ENCODE results near the gene GNAL.

The GNAL gene

DNA sequence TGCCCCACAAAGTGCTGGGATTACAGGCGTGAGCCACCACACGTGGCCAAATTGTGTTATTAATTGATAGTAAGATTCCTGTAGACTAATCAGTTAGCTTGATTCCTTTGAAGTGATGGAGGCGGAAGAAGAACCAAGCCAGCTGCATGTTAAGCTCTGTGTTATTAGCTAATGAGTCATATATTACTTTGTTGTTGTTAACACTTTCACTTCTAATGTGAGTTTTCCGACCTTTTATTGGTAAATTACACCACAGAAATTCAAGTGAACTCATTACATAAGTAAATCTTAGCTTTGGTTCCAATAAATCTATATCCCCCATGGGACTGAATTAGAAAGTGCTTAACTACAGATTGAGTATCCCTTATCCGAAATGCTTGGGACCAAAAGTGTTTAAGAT lies 182.4 kb downstream of the GNAL start:
- Mint-ChIP-seq H3K36me3 (ENCODE audit: low read depth) (no peaks in the 10 kb centered on the region), H3K9me3 (no peaks in the 10 kb centered on the region), H3K27ac (no peak overlapping the region), H3K27me3 (ENCODE audit: low read depth) (peaks cover 2% of the 10 kb centered on the region), H3K4me1 (ENCODE audit: low read depth) (no peaks in the 10 kb centered on the region), H3K4me3 (no peak overlapping the region)
- DNase-seq (ENCODE audit: low spot score): no peak

- Mint-ChIP-seq H3K27ac (no peak overlapping the region), H3K27me3 (ENCODE audit: low read depth) (peaks cover 2% of the 10 kb centered on the region), H3K4me1 (ENCODE audit: low read depth) (no peaks in the 10 kb centered on the region), H3K4me3 (no peak overlapping the region), H3K36me3 (ENCODE audit: low read depth) (no peaks in the 10 kb centered on the region), H3K9me3 (no peaks in the 10 kb centered on the region)
- DNase-seq (ENCODE audit: low spot score): no peak
Observed at GRCh38 chr18:11872479-11873136, 183.5 kb downstream of the GNAL start.

DNA sequence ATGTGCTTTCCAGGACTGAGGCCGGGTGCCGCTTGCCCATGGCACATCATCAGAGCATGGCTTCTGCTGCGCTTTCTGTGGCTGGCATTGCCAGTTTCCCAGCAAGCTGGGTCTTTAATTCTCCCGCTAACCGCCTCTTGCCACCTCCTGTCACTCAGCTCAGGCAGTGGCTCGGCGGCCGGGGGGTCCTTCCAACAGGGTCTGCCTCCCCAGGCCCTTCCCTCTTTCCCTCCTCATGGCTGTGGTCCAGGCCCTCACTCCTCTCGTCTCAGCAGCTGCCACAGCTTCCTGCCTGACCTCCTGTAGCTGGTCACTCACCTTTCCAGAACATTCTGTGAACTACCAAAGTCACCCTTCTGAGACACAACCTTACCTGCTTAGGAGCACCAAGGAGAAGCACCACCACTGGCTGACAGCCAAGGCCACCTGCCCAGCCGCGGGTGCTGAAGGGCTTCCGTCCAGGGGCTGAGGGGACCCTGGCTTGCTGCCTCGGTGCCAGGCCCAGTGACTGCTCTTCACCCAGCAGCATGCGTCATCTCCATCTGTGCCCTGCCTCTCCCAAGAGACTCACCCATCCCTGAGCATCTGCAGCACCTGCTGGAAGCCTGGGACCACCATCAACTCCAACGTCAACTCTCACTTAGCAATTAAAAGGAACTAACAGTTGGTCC lies 184.7 kb downstream of the GNAL start:
- Mint-ChIP-seq H3K27ac (no peak overlapping the region), H3K4me3 (no peak overlapping the region), H3K27me3 (ENCODE audit: low read depth) (peaks cover 2% of the 10 kb centered on the region), H3K36me3 (ENCODE audit: low read depth) (no peaks in the 10 kb centered on the region), H3K9me3 (no peaks in the 10 kb centered on the region), H3K4me1 (ENCODE audit: low read depth) (no peaks in the 10 kb centered on the region)
- no peak for DNase-seq (ENCODE audit: low spot score)

DNA sequence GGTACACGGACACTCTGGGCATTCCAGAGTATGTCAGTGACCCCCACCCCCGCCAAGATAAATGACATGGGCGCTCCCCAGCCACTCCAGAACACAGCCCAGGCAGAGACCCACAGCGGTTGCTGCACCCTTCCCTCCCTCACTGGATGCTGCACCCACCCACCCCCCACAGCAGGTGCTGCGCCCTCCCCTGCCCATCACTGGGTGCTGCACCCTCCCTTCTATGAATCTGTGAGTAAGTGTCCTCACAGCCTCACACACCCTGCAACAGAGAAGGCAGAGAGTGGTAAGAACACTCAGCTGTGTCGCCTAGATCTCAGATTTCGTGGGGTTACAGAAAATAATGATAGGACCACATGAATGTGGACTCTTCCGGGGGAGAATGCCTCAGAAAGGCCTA lies 185.6 kb downstream of the GNAL start:
- Mint-ChIP-seq H3K27me3 (ENCODE audit: low read depth) (peaks cover 2% of the 10 kb centered on the region), H3K4me1 (ENCODE audit: low read depth) (no peaks in the 10 kb centered on the region), H3K4me3 (no peak overlapping the region), H3K9me3 (no peaks in the 10 kb centered on the region), H3K27ac (no peak overlapping the region), H3K36me3 (ENCODE audit: low read depth) (no peaks in the 10 kb centered on the region)
- DNase-seq (ENCODE audit: low spot score): no peak

GRCh38 chr18:11877497-11878135 lies 188.6 kb downstream of the GNAL start:
- DNase-seq (ENCODE audit: low spot score): no peak
- H3K4me1 Mint-ChIP-seq (ENCODE audit: low read depth): no peaks in the 10 kb centered on the region
- H3K9me3 Mint-ChIP-seq: no peaks in the 10 kb centered on the region
- H3K27ac Mint-ChIP-seq: no peak overlapping the region
- H3K4me3 Mint-ChIP-seq: no peak overlapping the region
- H3K36me3 Mint-ChIP-seq (ENCODE audit: low read depth): peaks cover under 1% of the 10 kb centered on the region
- H3K27me3 Mint-ChIP-seq (ENCODE audit: low read depth): no peaks in the 10 kb centered on the region

DNA sequence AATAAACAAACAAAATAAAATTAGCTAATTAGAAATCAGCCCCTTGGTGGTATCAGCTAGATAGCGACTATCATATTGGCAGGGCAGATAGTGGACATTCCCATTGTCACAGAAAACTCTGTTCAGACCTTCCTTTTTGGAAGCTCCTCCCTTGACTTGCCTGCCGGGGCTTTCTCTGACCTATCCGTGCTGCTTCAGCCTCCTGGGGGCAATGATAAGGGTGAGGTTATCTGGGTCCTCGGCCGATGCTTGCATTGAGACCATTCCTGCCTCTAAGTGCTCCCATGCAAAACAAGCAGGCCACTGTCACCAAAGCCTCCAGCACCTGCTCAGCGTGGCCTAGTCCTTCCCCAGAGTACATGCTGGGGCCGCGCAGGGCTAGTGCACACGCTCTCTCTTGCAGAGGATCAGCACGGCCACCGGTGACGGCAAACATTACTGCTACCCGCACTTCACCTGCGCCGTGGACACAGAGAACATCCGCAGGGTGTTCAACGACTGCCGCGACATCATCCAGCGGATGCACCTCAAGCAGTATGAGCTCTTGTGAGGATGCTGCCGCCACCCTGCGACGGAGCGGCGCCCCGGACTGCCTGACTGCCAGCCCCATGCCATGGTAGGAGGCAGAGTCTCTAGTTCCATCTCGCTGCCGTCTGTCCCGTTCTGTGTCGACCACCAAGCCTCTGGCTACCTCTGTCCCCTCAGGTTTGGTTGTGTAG lies 191.7 kb downstream of the GNAL start:
- Mint-ChIP-seq H3K4me3 (no peak overlapping the region), H3K9me3 (no peaks in the 10 kb centered on the region), H3K27me3 (ENCODE audit: low read depth) (no peaks in the 10 kb centered on the region), H3K36me3 (ENCODE audit: low read depth) (peaks cover 13% of the 10 kb centered on the region), H3K4me1 (ENCODE audit: low read depth) (peaks cover 6% of the 10 kb centered on the region), H3K27ac (no peak overlapping the region)
- no peak for DNase-seq (ENCODE audit: low spot score)

- Mint-ChIP-seq H3K4me3 (no peak overlapping the region), H3K27ac (no peak overlapping the region), H3K9me3 (no peaks in the 10 kb centered on the region), H3K36me3 (ENCODE audit: low read depth) (peaks cover 22% of the 10 kb centered on the region), H3K4me1 (ENCODE audit: low read depth) (peaks cover 15% of the 10 kb centered on the region), H3K27me3 (ENCODE audit: low read depth) (no peaks in the 10 kb centered on the region)
- no peak for DNase-seq (ENCODE audit: low spot score)
Observed at GRCh38 chr18:11882636-11883035, 193.6 kb downstream of the GNAL start.

DNA sequence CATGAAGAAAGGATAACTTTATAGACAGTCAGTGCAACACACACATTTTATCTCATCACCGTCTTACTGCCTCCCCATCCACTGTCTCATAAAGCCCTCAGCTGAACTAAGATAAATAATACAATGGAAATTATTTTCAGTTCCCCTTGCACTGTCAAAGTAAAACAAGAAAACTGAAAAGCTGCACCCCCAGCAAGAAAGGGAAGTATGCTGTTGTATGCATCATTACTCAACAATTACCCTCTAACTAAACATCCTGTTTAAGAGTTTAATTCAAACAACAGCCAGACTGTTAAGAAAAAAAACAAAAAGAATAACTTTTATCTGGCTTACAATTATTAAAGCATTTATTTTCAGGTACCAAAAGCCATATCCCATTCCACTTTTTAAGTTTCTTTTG lies 194.1 kb downstream of the GNAL start:
- Mint-ChIP-seq H3K4me3 (no peak overlapping the region), H3K4me1 (ENCODE audit: low read depth) (peaks cover 20% of the 10 kb centered on the region), H3K9me3 (no peaks in the 10 kb centered on the region), H3K27ac (no peak overlapping the region), H3K27me3 (ENCODE audit: low read depth) (no peaks in the 10 kb centered on the region), H3K36me3 (ENCODE audit: low read depth) (peaks cover 25% of the 10 kb centered on the region)
- no peak for DNase-seq (ENCODE audit: low spot score)

DNA sequence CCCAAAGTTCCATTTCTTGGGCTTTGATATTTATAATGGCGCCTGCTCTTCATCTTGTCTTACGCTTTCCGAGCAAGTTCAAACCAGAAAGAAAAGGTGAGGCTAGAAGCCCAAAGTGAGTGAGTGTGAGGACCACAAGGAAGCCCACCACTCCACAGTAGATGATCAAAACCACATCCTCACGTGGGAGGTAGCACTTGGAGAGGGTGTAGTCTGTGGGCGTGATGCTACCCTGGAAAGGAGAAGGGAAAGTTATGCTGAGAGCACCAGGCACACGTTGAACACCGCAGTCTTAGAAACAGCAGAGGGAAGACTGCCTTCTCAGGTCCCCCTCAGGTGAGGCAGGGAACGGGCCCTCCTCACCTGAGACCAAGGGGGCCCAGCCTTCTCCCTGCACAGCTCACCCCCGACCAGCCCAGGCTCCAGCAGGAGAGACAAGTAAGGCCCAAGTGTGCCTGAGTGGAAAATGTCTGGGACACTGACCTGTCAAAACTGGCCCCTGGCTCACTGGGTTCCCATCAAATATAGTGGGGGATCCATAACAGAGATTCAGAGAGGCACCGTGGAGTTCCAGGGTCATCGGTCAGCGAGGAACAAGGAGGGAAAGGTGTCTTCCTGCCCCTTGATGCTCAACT lies 195.4 kb downstream of the GNAL start:
- DNase-seq (ENCODE audit: low spot score): no peak
- peaks cover 22% of the 10 kb centered on the region for H3K4me1 Mint-ChIP-seq (ENCODE audit: low read depth)
- no peak overlapping the region for H3K27ac Mint-ChIP-seq
- H3K27me3 Mint-ChIP-seq (ENCODE audit: low read depth): no peaks in the 10 kb centered on the region
- H3K36me3 Mint-ChIP-seq (ENCODE audit: low read depth): peaks cover 35% of the 10 kb centered on the region
- H3K4me3 Mint-ChIP-seq: no peak overlapping the region
- H3K9me3 Mint-ChIP-seq: no peaks in the 10 kb centered on the region

DNA sequence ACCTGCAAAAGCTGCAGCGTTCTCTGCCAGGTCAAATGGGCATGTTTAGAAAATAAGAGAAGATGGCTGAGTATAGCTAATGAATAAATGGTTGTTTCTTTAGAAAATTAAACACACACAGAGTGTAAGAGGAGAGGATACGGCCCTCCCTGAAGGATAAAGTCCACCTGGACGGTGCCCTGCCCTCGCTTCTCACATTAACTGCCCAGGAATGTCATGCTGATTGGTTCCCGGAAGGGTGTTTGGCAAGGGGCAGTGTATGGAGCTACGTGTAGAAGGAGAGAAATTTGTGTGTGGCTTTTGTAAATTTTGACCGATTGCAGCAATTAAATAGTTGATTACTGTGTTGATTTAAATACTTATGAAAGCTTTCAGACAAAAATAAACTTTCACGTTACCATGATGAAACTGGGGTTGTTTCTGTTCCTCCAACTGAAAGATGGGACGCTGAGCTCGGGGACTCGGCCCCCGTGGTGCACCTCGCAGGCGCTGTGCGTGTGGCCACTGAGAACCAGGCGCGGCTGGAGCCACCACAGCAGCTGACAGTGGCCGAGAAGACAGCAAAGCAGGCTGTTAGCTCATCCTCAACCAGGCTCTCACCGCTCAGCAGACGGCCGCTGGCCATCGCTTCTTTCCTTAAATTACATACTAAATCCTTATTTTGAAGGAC lies 196.3 kb downstream of the GNAL start:
- Mint-ChIP-seq H3K4me1 (ENCODE audit: low read depth) (peaks cover 22% of the 10 kb centered on the region), H3K4me3 (no peak overlapping the region), H3K9me3 (no peaks in the 10 kb centered on the region), H3K36me3 (ENCODE audit: low read depth) (peaks cover 38% of the 10 kb centered on the region), H3K27ac (no peak overlapping the region), H3K27me3 (ENCODE audit: low read depth) (no peaks in the 10 kb centered on the region)
- DNase-seq (ENCODE audit: low spot score): no peak

GRCh38 chr18:11886577-11887110 lies 197.6 kb downstream of the GNAL start:
- Mint-ChIP-seq H3K27me3 (ENCODE audit: low read depth) (no peaks in the 10 kb centered on the region), H3K4me1 (ENCODE audit: low read depth) (peaks cover 22% of the 10 kb centered on the region), H3K4me3 (no peak overlapping the region), H3K27ac (no peak overlapping the region), H3K9me3 (no peaks in the 10 kb centered on the region), H3K36me3 (ENCODE audit: low read depth) (peaks cover 42% of the 10 kb centered on the region)
- DNase-seq (ENCODE audit: low spot score): no peak

DNA sequence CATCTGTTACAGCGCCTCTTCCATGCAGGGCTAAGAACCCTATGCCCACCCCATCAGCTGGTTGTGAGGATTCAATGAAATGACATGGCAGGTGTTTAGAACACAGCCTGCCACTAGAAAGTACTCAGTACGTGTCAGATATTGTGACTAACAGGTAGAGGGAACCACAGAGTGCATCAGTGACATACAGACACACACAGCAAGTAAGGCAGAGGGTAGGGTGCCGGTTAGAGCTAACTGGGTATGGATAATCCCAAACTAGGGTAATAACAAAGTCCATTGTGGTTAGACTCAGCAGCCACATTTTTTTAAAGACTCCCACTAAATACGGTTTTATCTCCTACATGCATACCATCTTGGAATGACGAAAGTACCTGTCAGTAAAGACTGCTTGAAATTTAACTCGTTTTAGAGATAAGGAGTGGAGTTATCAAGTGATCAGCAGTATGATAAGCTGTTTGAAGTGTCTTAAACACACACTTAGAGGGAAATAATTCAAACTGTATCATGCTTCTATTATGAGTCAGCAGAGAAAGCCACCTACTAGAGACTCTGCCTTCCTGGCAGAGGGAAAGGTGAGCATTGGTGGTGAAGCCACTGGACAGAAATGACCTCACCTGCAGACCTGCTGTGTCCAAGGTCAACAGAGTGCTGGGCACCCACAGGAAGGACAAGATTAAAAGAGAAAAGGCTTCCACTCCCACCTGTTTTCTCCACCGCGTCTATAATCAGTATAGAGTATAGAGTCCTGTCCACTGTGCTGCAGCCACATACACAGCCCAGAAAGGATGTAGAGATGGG lies 198.5 kb downstream of the GNAL start:
- peak; percentile 28 for DNase-seq (ENCODE audit: low spot score)
- peaks cover 22% of the 10 kb centered on the region for H3K4me1 Mint-ChIP-seq (ENCODE audit: low read depth)
- peak overlapping the region; percentile 68 for H3K27ac Mint-ChIP-seq
- peak overlapping the region; percentile 34 for H3K4me3 Mint-ChIP-seq
- H3K27me3 Mint-ChIP-seq (ENCODE audit: low read depth): no peaks in the 10 kb centered on the region
- peaks cover 43% of the 10 kb centered on the region for H3K36me3 Mint-ChIP-seq (ENCODE audit: low read depth)
- H3K9me3 Mint-ChIP-seq: no peaks in the 10 kb centered on the region

All from T-helper 2 cell treated with Interferon-gamma antibody and Interleukin-4, amounts not matched to agents 5 μg/mL and 100 μg/mL, for 36 hours (primary cell).